ENCODE measurements around the gene NDUFS4. TPM values are rescaled to one million over a fixed set of nuclear protein-coding genes. Genes with fewer than 3 reads are reported as not detected.
"Not testable (repeated sequence)": the region's sequence is repeated elsewhere in the genome, so short reads cannot be mapped to it uniquely, and the experiment has no call there.

The NDUFS4 gene
- total RNA-seq, 3 donors from 2014 or later (not counting 1 experiment from before 2014, with no cell fraction given): 22.4 to 33.1 (median 25.7) TPM

- Histone ChIP-seq H3K4me1 (ENCODE audit: control insufficient read depth, insufficient read depth, low read length) (no peaks in the 10 kb centered on the region), H3K36me3 (ENCODE audit: control insufficient read depth, insufficient read depth, low read length) (no peaks in the 10 kb centered on the region), H3K4me3 (ENCODE audit: low read length) (no peak overlapping the region), H3K27ac (ENCODE audit: low read length) (no peak overlapping the region), H3K27me3 (ENCODE audit: control insufficient read depth, insufficient read depth, low read length) (peaks cover 12% of the 10 kb centered on the region), H3K9me3 (ENCODE audit: control insufficient read depth, insufficient read depth, low read length) (no peaks in the 10 kb centered on the region)
- H3K36me3 Mint-ChIP-seq: no peaks in the 10 kb centered on the region
- H3K27me3 Mint-ChIP-seq (ENCODE audit: low read depth in 2 of 2): peaks cover 19 to 23% of the 10 kb centered on the region in 2 donors
- no peak overlapping the region for H3K27ac Mint-ChIP-seq
- no peaks in the 10 kb centered on the region for H3K9me3 Mint-ChIP-seq
- H3K4me3 Mint-ChIP-seq: no peak overlapping the region
- no peak for TF ChIP-seq CTCF (IDR thresholded peaks at IDR 0.05)
- no peaks in the 10 kb centered on the region for H3K4me1 Mint-ChIP-seq
- intact Hi-C loops (cut with micrococcal nuclease): no loop called here
- DNase-seq (no peak), ATAC-seq (no peak)
- WGBS (ENCODE audit: insufficient coverage): no CpG with 5 or more reads among the region's 2 CpGs
Measured at GRCh38 chr5:53543401-53543800, 17.0 kb upstream of the NDUFS4 start.

- no peak overlapping the region for H3K4me3 ChIP-seq (ENCODE audit: low read length)
- H3K4me1 ChIP-seq (ENCODE audit: control insufficient read depth, insufficient read depth, low read length): no peaks in the 10 kb centered on the region
- peaks cover 12% of the 10 kb centered on the region for H3K27me3 ChIP-seq (ENCODE audit: control insufficient read depth, insufficient read depth, low read length)
- TF ChIP-seq CTCF (IDR thresholded peaks at IDR 0.05): no peak
- H3K9me3 ChIP-seq (ENCODE audit: control insufficient read depth, insufficient read depth, low read length): no peaks in the 10 kb centered on the region
- Mint-ChIP-seq H3K4me3 (no peak overlapping the region), H3K4me1 (no peaks in the 10 kb centered on the region), H3K27me3 (ENCODE audit: low read depth in 2 of 2) (peaks cover 11 to 28% of the 10 kb centered on the region in 2 donors), H3K9me3 (no peaks in the 10 kb centered on the region), H3K27ac (no peak overlapping the region), H3K36me3 (no peaks in the 10 kb centered on the region)
- WGBS (ENCODE audit: insufficient coverage): 22% methylated on average over 2 of the region's 2 CpGs
- DNase-seq (no peak), ATAC-seq (no peak)
- H3K36me3 ChIP-seq (ENCODE audit: control insufficient read depth, insufficient read depth, low read length): no peaks in the 10 kb centered on the region
- intact Hi-C loops (cut with micrococcal nuclease): no loop called here
- H3K27ac ChIP-seq (ENCODE audit: low read length): no peak overlapping the region
Measured at GRCh38 chr5:53545744-53546143, 14.7 kb upstream of the NDUFS4 start.

GRCh38 chr5:53547226-53547625, 13.2 kb upstream of the NDUFS4 start:
- TF ChIP-seq CTCF (IDR thresholded peaks at IDR 0.05): no peak
- Histone ChIP-seq H3K27me3 (ENCODE audit: control insufficient read depth, insufficient read depth, low read length) (peaks cover 6% of the 10 kb centered on the region), H3K4me1 (ENCODE audit: control insufficient read depth, insufficient read depth, low read length) (no peaks in the 10 kb centered on the region), H3K36me3 (ENCODE audit: control insufficient read depth, insufficient read depth, low read length) (no peaks in the 10 kb centered on the region), H3K9me3 (ENCODE audit: control insufficient read depth, insufficient read depth, low read length) (no peaks in the 10 kb centered on the region), H3K27ac (ENCODE audit: low read length) (no peak overlapping the region), H3K4me3 (ENCODE audit: low read length) (no peak overlapping the region)
- H3K4me1 Mint-ChIP-seq: no peaks in the 10 kb centered on the region
- H3K4me3 Mint-ChIP-seq: no peak overlapping the region
- ATAC-seq (no peak), DNase-seq (no peak)
- intact Hi-C loops (cut with micrococcal nuclease): no loop called here
- H3K27ac Mint-ChIP-seq: no peak overlapping the region
- no peaks in the 10 kb centered on the region for H3K9me3 Mint-ChIP-seq
- H3K36me3 Mint-ChIP-seq: no peaks in the 10 kb centered on the region
- peaks cover 14 to 26% of the 10 kb centered on the region in 2 donors for H3K27me3 Mint-ChIP-seq (ENCODE audit: low read depth in 2 of 2)
- 90% methylated on average over 4 of the region's 4 CpGs for WGBS (ENCODE audit: insufficient coverage)

- H3K36me3 ChIP-seq (ENCODE audit: control insufficient read depth, insufficient read depth, low read length); H3K4me3 ChIP-seq (ENCODE audit: low read length); DNase-seq; H3K4me1 ChIP-seq (ENCODE audit: control insufficient read depth, insufficient read depth, low read length); H3K27ac Mint-ChIP-seq; H3K9me3 ChIP-seq (ENCODE audit: control insufficient read depth, insufficient read depth, low read length); ATAC-seq; H3K9me3 Mint-ChIP-seq; H3K36me3 Mint-ChIP-seq; H3K4me1 Mint-ChIP-seq; H3K27me3 ChIP-seq (ENCODE audit: control insufficient read depth, insufficient read depth, low read length); H3K4me3 Mint-ChIP-seq; intact Hi-C loops (cut with micrococcal nuclease); H3K27ac ChIP-seq (ENCODE audit: low read length): not testable (repeated sequence)
- WGBS (ENCODE audit: insufficient coverage): 88% methylated on average over 4 of the region's 7 CpGs
- H3K27me3 Mint-ChIP-seq (ENCODE audit: low read depth in 2 of 2): peaks cover 23 to 37% of the 10 kb centered on the region in 2 donors
Measured at GRCh38 chr5:53548501-53548900, 11.9 kb upstream of the NDUFS4 start.
